ENCODE data around the gene SERPINE1. TPM values are rescaled to one million over a fixed set of nuclear protein-coding genes. Genes with fewer than 3 reads are reported as not detected.

Gene SERPINE1
- total and polyA plus RNA-seq, 2 experiments from 2014 or later, result 0.97 to 1.2 TPM

GRCh38 chr7:101179117-101179516 lies 52.2 kb downstream of the SERPINE1 start:
- peaks cover 71% of the 10 kb centered on the region for H3K27me3 Mint-ChIP-seq (ENCODE audit: insufficient read depth, low read depth, poor library complexity)
- Histone ChIP-seq H3K9me2 (ENCODE audit: insufficient read depth) (no peaks in the 10 kb centered on the region), H3K4me3 (peak overlapping the region; percentile 73), H4K20me1 (replicated peaks; ENCODE audit: insufficient read depth) (no peaks in the 10 kb centered on the region), H3K27ac (ENCODE audit: low read depth) (no peak overlapping the region), H3K4me2 (peak overlapping the region; percentile 93), H2AFZ (peak overlapping the region; percentile 63; the same call in 1 of the 2 replicates), H3K27me3 (ENCODE audit: insufficient read depth) (peaks cover 76% of the 10 kb centered on the region), H3K79me2 (replicated peaks; ENCODE audit: insufficient read depth) (no peaks in the 10 kb centered on the region), H3K36me3 (ENCODE audit: insufficient read depth) (no peaks in the 10 kb centered on the region; the same call in 1 of the 2 replicates), H3K4me1 (ENCODE audit: insufficient read depth) (peaks cover 5% of the 10 kb centered on the region; the same call in 1 of the 2 replicates), H3F3A (replicated peaks; ENCODE audit: low read depth) (peaks cover 9% of the 10 kb centered on the region)
- H3K36me3 Mint-ChIP-seq (ENCODE audit: low read depth), result no peaks in the 10 kb centered on the region
- peak overlapping the region; percentile 78 for H3K4me3 Mint-ChIP-seq
- H3K4me1 Mint-ChIP-seq, result peaks cover 20% of the 10 kb centered on the region
- TF ChIP-seq JUNB (IDR thresholded peaks at IDR 0.05; ENCODE audit: unreplicated experiment) (no peak), STAT1 (IDR thresholded peaks at IDR 0.05; ENCODE audit: unreplicated experiment) (no peak), EZH2phosphoT487 (IDR thresholded peaks at IDR 0.05; ENCODE audit: unreplicated experiment) (no peak), ZNF114 (CRISPR knock-in tag; IDR thresholded peaks at IDR 0.05) (no peak), POLR2AphosphoS5 (IDR thresholded peaks at IDR 0.05; ENCODE audit: low read depth) (no peak), EZH2 (IDR thresholded peaks at IDR 0.05; ENCODE audit: low read depth, unreplicated experiment) (no peak)
- DNase-seq (ENCODE audit: low spot score) (peak; percentile 78), ATAC-seq (peak; percentile 8)
- no peak overlapping the region for H3K27ac Mint-ChIP-seq
- H3K9me3 Mint-ChIP-seq, result peaks cover under 1% of the 10 kb centered on the region; the same call in 2 of the 3 replicates

GRCh38 chr7:101179713-101180112 lies 52.8 kb downstream of the SERPINE1 start:
- Mint-ChIP-seq H3K27ac (no peak overlapping the region), H3K4me3 (peak overlapping the region; percentile 78), H3K9me3 (no peaks in the 10 kb centered on the region; the same call in 2 of the 3 replicates), H3K27me3 (ENCODE audit: insufficient read depth, low read depth, poor library complexity) (peaks cover 66% of the 10 kb centered on the region), H3K36me3 (ENCODE audit: low read depth) (no peaks in the 10 kb centered on the region), H3K4me1 (peaks cover 17% of the 10 kb centered on the region)
- Histone ChIP-seq H3K4me3 (peak overlapping the region; percentile 73), H3K9me2 (ENCODE audit: insufficient read depth) (no peaks in the 10 kb centered on the region), H3K4me2 (peak overlapping the region; percentile 93), H3K4me1 (ENCODE audit: insufficient read depth) (peaks cover 5% of the 10 kb centered on the region; the same call in 1 of the 2 replicates), H3K36me3 (ENCODE audit: insufficient read depth) (no peaks in the 10 kb centered on the region; the same call in 1 of the 2 replicates), H4K20me1 (replicated peaks; ENCODE audit: insufficient read depth) (no peaks in the 10 kb centered on the region), H3K27me3 (ENCODE audit: insufficient read depth) (peaks cover 70% of the 10 kb centered on the region), H3K27ac (ENCODE audit: low read depth) (no peak overlapping the region), H3K79me2 (replicated peaks; ENCODE audit: insufficient read depth) (no peaks in the 10 kb centered on the region), H2AFZ (peak overlapping the region; percentile 96), H3F3A (replicated peaks; ENCODE audit: low read depth) (peaks cover 7% of the 10 kb centered on the region; the same call in 1 of the 2 replicates)
- DNase-seq (ENCODE audit: low spot score), result peak; percentile 58
- ATAC-seq, result peak; percentile 13
- TF ChIP-seq ZNF462 (CRISPR knock-in tag; IDR thresholded peaks at IDR 0.05), result no peak
- TF ChIP-seq ZNF114 (CRISPR knock-in tag; IDR thresholded peaks at IDR 0.05), result no peak
- TF ChIP-seq NANOG (IDR thresholded peaks at IDR 0.05; ENCODE audit: borderline replicate concordance), result no peak
- peak in 1 of 2 experiments; percentile 11; a peak in 1 of 4 replicates for TF ChIP-seq CTCF (conservative IDR thresholded peaks at IDR 0.05; ENCODE audit: low read depth in 2 of 2)
- TF ChIP-seq EZH2 (IDR thresholded peaks at IDR 0.05; ENCODE audit: low read depth, unreplicated experiment), result peak; percentile 34
- TF ChIP-seq REST (IDR thresholded peaks at IDR 0.05; ENCODE audit: unreplicated experiment), result no peak
- no peak for TF ChIP-seq POLR2AphosphoS5 (IDR thresholded peaks at IDR 0.05; ENCODE audit: low read depth)

All from GM23338 (cell line).